HL-60 (cell line): Measurements from ENCODE around the gene PTPRT.

Experiments used
- DNase-seq, 2 experiments: peaks; one replicate each; pipeline ENCODE4 v3.0.0-alpha.2; 2010 to 2020; ENCODE audit warnings: low read depth in 1 of 2, low spot score in 1 of 2
- H3K27ac ChIP-seq: fragments of 250-450 bp; sonication (Bioruptor Pico); replicated peaks from 2 replicates; pipeline ENCODE4 v1.5.1; 2020; ENCODE audit warnings: mild to moderate bottlenecking, moderate library complexity
- H3K27me3 ChIP-seq: fragments of 250-450 bp; sonication (Bioruptor Pico); 2 replicates; pipeline ENCODE4 v1.5.1; 2021; ENCODE audit warnings: mild to moderate bottlenecking, moderate library complexity; ENCODE audit not compliant: insufficient read depth, poor library complexity, severe bottlenecking
- H3K4me3 ChIP-seq: replicated peaks from 2 replicates; pipeline ENCODE4 v1.5.1; 2011; ENCODE audit warnings: mild to moderate bottlenecking, control low read depth, low read length; ENCODE audit not compliant: insufficient read depth
- CTCF ChIP-seq: IDR thresholded peaks from one replicate; pipeline ENCODE4 v1.5.1; 2011; ENCODE audit warnings: low read length, control low read depth, inconsistent platforms; ENCODE audit not compliant: insufficient read depth
- GABPA ChIP-seq: IDR thresholded peaks from 2 replicates; pipeline ENCODE4 v1.6.1; 2012; ENCODE audit warnings: low read depth
- POLR2AphosphoS5 ChIP-seq: IDR thresholded peaks from 2 replicates; pipeline ENCODE4 v1.6.1; 2012; ENCODE audit warnings: low read depth
- REST ChIP-seq: IDR thresholded peaks from 2 replicates; pipeline ENCODE4 v1.6.1; 2012; ENCODE audit warnings: low read depth; ENCODE audit not compliant: insufficient replicate concordance
- SPI1 ChIP-seq: IDR thresholded peaks from 2 replicates; pipeline ENCODE4 v1.6.1; 2012; ENCODE audit warnings: low read depth, mild to moderate bottlenecking, borderline replicate concordance

The PTPRT gene

GRCh38 chr20:42053350-42053749, 1136.4 kb downstream of the PTPRT start:
- TF ChIP-seq GABPA: no peak
- no peak for TF ChIP-seq SPI1
- TF ChIP-seq REST: no peak
- Histone ChIP-seq H3K27ac (no peak overlapping the region), H3K27me3 (no peaks in the 10 kb centered on the region), H3K4me3 (no peak overlapping the region)
- no peak for DNase-seq

- Histone ChIP-seq H3K4me3 (no peak overlapping the region), H3K27ac (no peak overlapping the region), H3K27me3 (no peaks in the 10 kb centered on the region)
- no peak for TF ChIP-seq SPI1
- no peak for TF ChIP-seq POLR2AphosphoS5
- no peak for TF ChIP-seq CTCF
- no peak for TF ChIP-seq REST
- DNase-seq: no peak
Observed at GRCh38 chr20:42051921-42052320, 1137.8 kb downstream of the PTPRT start.

- Histone ChIP-seq H3K27me3 (no peaks in the 10 kb centered on the region), H3K27ac (no peak overlapping the region), H3K4me3 (no peak overlapping the region)
- DNase-seq: no peak
- no peak for TF ChIP-seq GABPA
Observed at GRCh38 chr20:42046371-42047085, 1143.2 kb downstream of the PTPRT start.

GRCh38 chr20:42043921-42044320, 1145.8 kb downstream of the PTPRT start:
- no peak overlapping the region for H3K27ac ChIP-seq
- H3K4me3 ChIP-seq: no peak overlapping the region
- TF ChIP-seq POLR2AphosphoS5 (no peak), SPI1 (no peak), CTCF (no peak), REST (no peak), GABPA (no peak)
- no peaks in the 10 kb centered on the region for H3K27me3 ChIP-seq
- DNase-seq: no peak
